ENCODE measurements around the gene INO80D. TPM values are rescaled to one million over a fixed set of nuclear protein-coding genes. Genes with fewer than 3 reads are reported as not detected.

Gene INO80D
- total and polyA plus RNA-seq, 2 of the 8 experiments (the other 6 are each of a cell fraction or from before 2014, with no cell fraction given): 6.2 to 37.4 TPM

- Histone ChIP-seq H3K4me1 (replicated peaks in 1 of 4; ENCODE audit: control insufficient read depth in 3 of 4, insufficient read depth in 4 of 4, low read length in 3 of 4) (peaks cover 0 to 3% (median 0%) of the 10 kb centered on the region in 4 experiments; a peak in 4 of 7 replicates), H3K23me2 (ENCODE audit: low read depth, low read length) (no peaks in the 10 kb centered on the region), H2BK12ac (ENCODE audit: low read depth, low read length) (no peak overlapping the region), H2AFZ (ENCODE audit: low read length) (no peak overlapping the region), H3K27ac (ENCODE audit: low read depth, low read length) (no peak overlapping the region), H3K23ac (ENCODE audit: insufficient read length) (no peak overlapping the region), H2BK15ac (ENCODE audit: low read length) (no peak overlapping the region), H3K79me2 (ENCODE audit: control insufficient read depth in 1 of 2, insufficient read depth in 2 of 2, low read length in 2 of 2) (peaks cover 0 to 85% of the 10 kb centered on the region in 2 experiments), H3K36me3 (ENCODE audit: control insufficient read depth in 2 of 4, insufficient read depth in 4 of 4, low read length in 3 of 4) (peaks cover 0 to 29% (median 3%) of the 10 kb centered on the region in 4 experiments; a peak in 3 of 8 replicates), H3K27me3 (replicated peaks in 1 of 4; ENCODE audit: control insufficient read depth in 3 of 4, extremely low read depth in 1 of 4, insufficient read depth in 3 of 4, low read length in 3 of 4) (no peaks in the 10 kb centered on the region), H3K79me1 (ENCODE audit: low read depth, low read length) (peaks cover 2% of the 10 kb centered on the region; the same call in 1 of the 2 replicates), H3K9me3 (ENCODE audit: insufficient read depth in 2 of 2, low read depth in 1 of 2, low read length in 1 of 2) (no peaks in the 10 kb centered on the region), H4K5ac (ENCODE audit: insufficient read length, low read depth, low read length) (no peak overlapping the region), H3K4ac (replicated peaks; ENCODE audit: insufficient read length, low read depth, low read length) (no peak overlapping the region), H2BK5ac (ENCODE audit: low read depth, low read length) (no peak overlapping the region), H2BK120ac (replicated peaks; ENCODE audit: low read depth, low read length) (no peak overlapping the region), H4K20me1 (replicated peaks in 1 of 2; ENCODE audit: control insufficient read depth in 1 of 2, insufficient read depth in 2 of 2, low read length in 2 of 2) (no peaks in the 10 kb centered on the region), H3K4me3 (ENCODE audit: extremely low read depth in 1 of 4, insufficient read depth in 2 of 4, low read depth in 3 of 4, low read length in 4 of 4) (no peak overlapping the region), H3K4me2 (ENCODE audit: insufficient read depth in 1 of 2, low read depth in 2 of 2, low read length in 2 of 2) (no peak overlapping the region), H3K14ac (ENCODE audit: insufficient read length) (no peak overlapping the region), H3K9ac (replicated peaks in 1 of 4; ENCODE audit: extremely low read depth in 1 of 4, low read depth in 3 of 4, low read length in 3 of 4) (no peak overlapping the region), H4K8ac (ENCODE audit: extremely low read depth, insufficient read depth, low read length) (no peak overlapping the region), H3K56ac (replicated peaks; ENCODE audit: insufficient read length, low read depth, low read length) (no peak overlapping the region), H2AK5ac (ENCODE audit: low read depth, low read length) (no peak overlapping the region), H2BK20ac (ENCODE audit: low read length) (no peak overlapping the region), H3K18ac (ENCODE audit: extremely low read depth, low read length) (no peak overlapping the region), H4K91ac (replicated peaks; ENCODE audit: insufficient read length, low read length) (no peak overlapping the region)
- POLR2A ChIA-PET (ENCODE audit: partially characterized antibody): interaction anchor here (0.7 kb wide), 1 partner anchor 29 kb away, joined by 3 read pairs; no protein-coding TSS in a partner anchor
- CTCF ChIA-PET (ENCODE audit: partially characterized antibody): interaction anchor here (0.6 to 1.2 kb wide), 3 partner anchors 18 to 64 kb away, joined by 3 to 5 read pairs (median 3); no protein-coding TSS in a partner anchor
- DNase-seq (ENCODE audit: low read depth in 1 of 2, low spot score in 2 of 2) (no peak), FAIRE-seq (no peak)
- 100% methylated on average over 1 of the region's 1 CpG; no CpG with 5 or more reads in 1 of the 2 experiments for WGBS, 2 experiments (ENCODE audit: extremely low coverage in 1 of 2, insufficient coverage in 1 of 2, insufficient read length in 1 of 2, insufficient replicate concordance in 2 of 2, low coverage in 1 of 2, low lambda C conversion rate in 2 of 2, missing lambda C conversion rate in 1 of 2)
- TF ChIP-seq SP4 (IDR thresholded peaks at IDR 0.05; ENCODE audit: low read length) (no peak), GTF2F1 (IDR thresholded peaks at IDR 0.05; ENCODE audit: borderline replicate concordance, low read depth, low read length) (no peak), BCL11A (IDR thresholded peaks at IDR 0.05; ENCODE audit: low read depth in 2 of 2, low read length in 2 of 2) (no peak), HDAC2 (IDR thresholded peaks at IDR 0.05; ENCODE audit: borderline replicate concordance in 1 of 2, low read depth in 2 of 2, low read length in 2 of 2) (no peak), CHD2 (IDR thresholded peaks at IDR 0.05; ENCODE audit: low read length) (no peak), CTCF (IDR thresholded peaks at IDR 0.05; ENCODE audit: control extremely low read depth in 1 of 3, insufficient read depth in 1 of 3, low read depth in 1 of 3, low read length in 3 of 3) (no peak), MAX (IDR thresholded peaks at IDR 0.05) (no peak), TCF12 (IDR thresholded peaks at IDR 0.05; ENCODE audit: low read depth, low read length) (no peak), SIX5 (IDR thresholded peaks at IDR 0.05; ENCODE audit: low read depth, low read length) (no peak), EZH2 (IDR thresholded peaks at IDR 0.05; ENCODE audit: low read depth, low read length, severe bottlenecking) (no peak), ASH2L (IDR thresholded peaks at IDR 0.05; ENCODE audit: low read length) (no peak), POLR2A (IDR thresholded peaks at IDR 0.05; ENCODE audit: control extremely low read depth in 1 of 2, low read depth in 2 of 2, low read length in 2 of 2) (no peak)
Observed at GRCh38 chr2:206063635-206064034, 22.3 kb downstream of the INO80D start.

Measured in H1 (cell line).